AG04449 (cell line): ENCODE results near the gene CMTM2.

ENCODE experiments used
- CTCF ChIA-PET: fragments of 350-600 bp; formaldehyde crosslinking; extraction: SDS; loops from one replicate; lab custom pipeline; 2021; ENCODE audit warnings: antibody characterized with exemption; lab: Yijun Ruan, JAX
- POLR2A ChIA-PET: fragments of 400-600, 350-600 bp; formaldehyde crosslinking; extraction: SDS; loops from one replicate; lab custom pipeline; 2020; ENCODE audit warnings: antibody characterized with exemption, inconsistent platforms; lab: Yijun Ruan, JAX
- DNase-seq: peaks from one replicate; pipeline ENCODE4 v3.0.0-alpha.2; 2010; ENCODE audit warnings: low read depth, low spot score
- H3K4me3 ChIP-seq: 2 replicates; pipeline ENCODE4 v1.5.1; 2011; ENCODE audit warnings: low read depth, mild to moderate bottlenecking, control low read depth, low read length
- TF ChIP-seq, protein P1 (sequence below): IDR thresholded peaks from one replicate; pipeline ENCODE4 v1.5.1; 2011; ENCODE audit warnings: mild to moderate bottlenecking, moderate library complexity, low read length, control low read depth, inconsistent platforms; ENCODE audit not compliant: insufficient read depth; ENCODE audit errors: missing control alignments

CMTM2 gene

DNA sequence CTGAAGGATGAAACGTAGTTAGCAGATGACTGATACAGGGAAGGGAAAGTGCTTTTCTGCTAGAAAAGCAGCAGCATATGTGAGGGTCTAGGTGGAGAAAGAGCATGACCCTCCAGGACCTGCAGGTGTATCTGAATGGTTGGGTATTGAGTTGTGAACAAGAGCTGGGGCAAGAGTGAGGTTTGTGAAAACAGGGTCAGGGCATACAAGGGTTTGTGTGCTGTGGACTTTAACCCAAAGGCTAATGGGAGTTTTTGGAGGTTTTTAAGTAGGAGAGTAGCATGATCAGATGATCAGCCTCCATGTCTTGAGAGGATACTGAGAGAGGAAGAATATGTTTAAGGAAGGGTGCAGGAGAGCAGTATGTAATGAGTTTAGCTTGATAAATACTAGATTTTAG lies 19.2 kb upstream of the CMTM2 start:
- DNase-seq: no peak
- ChIA-PET CTCF (interaction anchor here (0.6 to 1.4 kb wide), 4 partner anchors 11 to 154 kb away, joined by 3 to 6 read pairs (median 3); no protein-coding TSS in a partner anchor), POLR2A (interaction anchor here (0.7 kb wide), 1 partner anchor 44 kb away, joined by 3 read pairs; no protein-coding TSS in a partner anchor)
- TF ChIP-seq, protein P1, sequence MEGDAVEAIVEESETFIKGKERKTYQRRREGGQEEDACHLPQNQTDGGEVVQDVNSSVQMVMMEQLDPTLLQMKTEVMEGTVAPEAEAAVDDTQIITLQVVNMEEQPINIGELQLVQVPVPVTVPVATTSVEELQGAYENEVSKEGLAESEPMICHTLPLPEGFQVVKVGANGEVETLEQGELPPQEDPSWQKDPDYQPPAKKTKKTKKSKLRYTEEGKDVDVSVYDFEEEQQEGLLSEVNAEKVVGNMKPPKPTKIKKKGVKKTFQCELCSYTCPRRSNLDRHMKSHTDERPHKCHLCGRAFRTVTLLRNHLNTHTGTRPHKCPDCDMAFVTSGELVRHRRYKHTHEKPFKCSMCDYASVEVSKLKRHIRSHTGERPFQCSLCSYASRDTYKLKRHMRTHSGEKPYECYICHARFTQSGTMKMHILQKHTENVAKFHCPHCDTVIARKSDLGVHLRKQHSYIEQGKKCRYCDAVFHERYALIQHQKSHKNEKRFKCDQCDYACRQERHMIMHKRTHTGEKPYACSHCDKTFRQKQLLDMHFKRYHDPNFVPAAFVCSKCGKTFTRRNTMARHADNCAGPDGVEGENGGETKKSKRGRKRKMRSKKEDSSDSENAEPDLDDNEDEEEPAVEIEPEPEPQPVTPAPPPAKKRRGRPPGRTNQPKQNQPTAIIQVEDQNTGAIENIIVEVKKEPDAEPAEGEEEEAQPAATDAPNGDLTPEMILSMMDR: no peak
- no peak overlapping the region for H3K4me3 ChIP-seq

DNA sequence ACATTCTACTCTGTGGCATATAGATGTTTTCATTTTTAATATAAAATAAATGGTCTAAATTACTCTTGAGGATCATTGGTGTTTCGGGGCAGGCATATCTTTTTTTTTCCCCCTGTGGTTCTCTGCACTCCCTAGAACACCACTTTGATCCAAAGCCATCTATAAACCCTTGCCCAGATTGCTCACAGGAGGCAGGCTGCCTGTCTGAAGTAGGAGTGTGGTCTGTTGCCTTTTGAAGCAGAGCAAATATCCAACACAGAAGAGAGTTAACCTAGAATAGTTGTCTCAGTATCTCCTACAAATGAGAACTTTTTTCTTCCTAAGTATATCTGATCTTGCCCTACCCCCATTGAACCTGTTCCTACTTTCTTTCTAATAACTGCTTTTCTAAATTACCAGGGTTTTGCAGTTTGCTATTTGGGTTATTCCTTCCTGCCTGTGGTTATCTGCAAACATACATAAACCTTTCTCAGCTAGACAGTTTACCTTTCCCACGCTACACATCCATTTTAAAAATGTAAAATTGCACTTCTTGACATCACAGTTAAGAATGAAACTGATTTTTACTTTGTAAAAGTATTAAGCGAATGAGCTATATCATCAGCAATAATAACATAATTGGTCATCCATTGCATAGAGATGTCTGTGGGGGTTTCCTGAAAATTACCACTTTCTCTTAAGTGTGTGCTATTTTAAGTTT lies 17.7 kb upstream of the CMTM2 start:
- POLR2A ChIA-PET: no interaction called here
- DNase-seq: no peak
- CTCF ChIA-PET: no interaction called here
- TF ChIP-seq, protein P1: no peak
- no peak overlapping the region for H3K4me3 ChIP-seq

DNA sequence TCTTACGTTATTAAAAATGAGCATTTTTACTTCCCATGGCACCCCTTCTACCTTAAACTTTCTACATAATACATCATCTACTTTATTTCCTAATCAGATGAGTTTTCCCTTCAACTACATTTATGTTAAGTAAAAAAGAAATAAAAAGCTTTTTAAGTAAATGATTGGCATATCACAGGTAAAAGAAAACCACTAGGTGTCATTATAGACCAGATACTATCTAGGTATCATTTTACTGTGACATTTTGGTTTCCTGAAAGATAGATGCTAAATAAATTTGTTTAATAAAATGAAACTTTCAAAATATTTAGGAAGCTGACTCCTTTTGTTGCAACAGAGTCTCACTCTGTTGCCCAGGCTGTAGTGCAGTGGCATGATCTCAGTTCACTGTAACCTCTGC lies 16.9 kb upstream of the CMTM2 start:
- H3K4me3 ChIP-seq: no peak overlapping the region
- no peak for DNase-seq
- ChIA-PET CTCF (interaction anchor here (0.6 to 4.2 kb wide), 8 partner anchors 11 to 307 kb away, joined by 3 to 15 read pairs (median 4); partner anchors contain the start of genes CKLF and NAE1), POLR2A (no interaction called here)
- TF ChIP-seq, protein P1: no peak

DNA sequence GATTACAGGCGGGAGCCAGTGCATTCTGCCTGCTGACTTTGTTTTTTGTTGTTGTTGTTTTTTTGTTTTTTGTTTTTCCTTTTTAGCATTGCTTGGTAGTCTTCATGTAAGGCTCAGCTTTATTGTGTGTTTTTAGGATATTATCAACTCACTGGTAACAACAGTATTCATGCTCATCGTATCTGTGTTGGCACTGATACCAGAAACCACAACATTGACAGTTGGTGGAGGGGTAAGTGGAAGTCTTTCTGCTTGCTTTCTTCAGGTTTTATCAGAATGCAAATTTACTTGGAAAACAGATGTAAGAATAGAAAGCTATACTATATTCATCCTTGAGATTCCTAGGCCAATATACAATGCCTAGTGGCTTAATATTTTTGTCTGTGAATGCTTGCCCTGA lies 16.3 kb upstream of the CMTM2 start:
- CTCF ChIA-PET: interaction anchor here (0.6 to 4.2 kb wide), 11 partner anchors 8 to 306 kb away, joined by 3 to 15 read pairs (median 4); partner anchors contain the start of genes CKLF and NAE1
- DNase-seq: no peak
- TF ChIP-seq, protein P1: no peak
- H3K4me3 ChIP-seq: no peak overlapping the region
- POLR2A ChIA-PET: interaction anchor here (0.9 kb wide), 1 partner anchor 11 kb away, joined by 3 read pairs; the partner anchor contains the start of gene CKLF

DNA sequence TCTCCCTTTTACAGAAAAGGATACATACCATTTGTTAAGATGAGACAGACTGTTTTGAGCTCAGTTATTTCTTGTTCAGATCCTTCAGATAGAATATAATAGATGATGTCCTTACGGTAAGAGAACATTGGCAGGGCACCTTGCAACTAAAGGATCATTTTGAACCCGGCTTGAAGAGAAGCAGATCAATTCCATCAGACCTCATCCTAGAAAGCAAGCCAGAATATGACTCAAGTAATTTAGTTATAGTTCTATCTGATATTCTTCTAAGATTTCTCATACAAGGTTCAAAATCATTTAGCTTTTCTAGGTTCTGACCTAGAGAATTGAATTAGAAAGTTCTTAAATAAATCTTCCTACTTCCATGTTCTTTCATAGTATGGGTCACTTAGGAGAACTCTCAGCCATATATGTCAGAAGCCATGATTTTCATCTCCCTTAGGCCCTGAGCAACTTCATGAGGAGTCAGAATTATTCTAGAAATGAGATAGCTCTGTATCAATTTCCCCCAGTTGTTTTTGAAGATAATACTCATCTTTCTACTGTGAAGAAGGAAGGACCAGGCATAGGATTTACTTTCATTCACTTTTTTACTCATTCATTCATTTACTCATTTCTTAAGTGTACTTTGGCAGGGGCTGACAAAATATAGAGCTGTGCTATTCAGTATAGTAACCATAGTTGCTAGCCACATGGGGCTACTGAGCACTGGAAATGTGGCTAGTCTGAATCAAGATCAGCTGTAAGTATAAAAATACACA lies 15.5 kb upstream of the CMTM2 start:
- ChIA-PET POLR2A (interaction anchor here (0.9 to 1.8 kb wide), 2 partner anchors 11 kb away, joined by 3 to 9 read pairs; partner anchors contain the start of gene CKLF), CTCF (interaction anchor here (0.9 to 4.2 kb wide), 13 partner anchors 9 to 305 kb away, joined by 3 to 15 read pairs (median 4); partner anchors contain the start of gene CKLF)
- TF ChIP-seq, protein P1: no peak
- no peak for DNase-seq
- H3K4me3 ChIP-seq: no peak overlapping the region
